ENCODE results near the gene GTF2B. TPM values are rescaled to one million over a fixed set of nuclear protein-coding genes. Genes with fewer than 3 reads are reported as not detected.
A peak's percentile ranks its signal among the peaks of the same experiment; 100 is the strongest.

GTF2B gene
- total RNA-seq, 1 donor from 2014 or later, result 27.5 TPM

GRCh38 chr1:88911161-88911560, 19.8 kb upstream of the GTF2B start:
- Mint-ChIP-seq H3K9me3 (peaks cover 7% of the 10 kb centered on the region), H3K36me3 (no peaks in the 10 kb centered on the region), H3K4me1 (ENCODE audit: unreplicated experiment) (no peaks in the 10 kb centered on the region), H3K27ac (no peak overlapping the region), H3K4me3 (no peak overlapping the region), H3K27me3 (no peaks in the 10 kb centered on the region)
- TF ChIP-seq, protein P1, sequence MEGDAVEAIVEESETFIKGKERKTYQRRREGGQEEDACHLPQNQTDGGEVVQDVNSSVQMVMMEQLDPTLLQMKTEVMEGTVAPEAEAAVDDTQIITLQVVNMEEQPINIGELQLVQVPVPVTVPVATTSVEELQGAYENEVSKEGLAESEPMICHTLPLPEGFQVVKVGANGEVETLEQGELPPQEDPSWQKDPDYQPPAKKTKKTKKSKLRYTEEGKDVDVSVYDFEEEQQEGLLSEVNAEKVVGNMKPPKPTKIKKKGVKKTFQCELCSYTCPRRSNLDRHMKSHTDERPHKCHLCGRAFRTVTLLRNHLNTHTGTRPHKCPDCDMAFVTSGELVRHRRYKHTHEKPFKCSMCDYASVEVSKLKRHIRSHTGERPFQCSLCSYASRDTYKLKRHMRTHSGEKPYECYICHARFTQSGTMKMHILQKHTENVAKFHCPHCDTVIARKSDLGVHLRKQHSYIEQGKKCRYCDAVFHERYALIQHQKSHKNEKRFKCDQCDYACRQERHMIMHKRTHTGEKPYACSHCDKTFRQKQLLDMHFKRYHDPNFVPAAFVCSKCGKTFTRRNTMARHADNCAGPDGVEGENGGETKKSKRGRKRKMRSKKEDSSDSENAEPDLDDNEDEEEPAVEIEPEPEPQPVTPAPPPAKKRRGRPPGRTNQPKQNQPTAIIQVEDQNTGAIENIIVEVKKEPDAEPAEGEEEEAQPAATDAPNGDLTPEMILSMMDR (conservative IDR thresholded peaks at IDR 0.05), result no peak
- no peak for DNase-seq (ENCODE audit: extremely low spot score, unreplicated experiment)

GRCh38 chr1:88910401-88910800, 19.0 kb upstream of the GTF2B start:
- Mint-ChIP-seq H3K27me3 (no peaks in the 10 kb centered on the region), H3K4me3 (no peak overlapping the region), H3K36me3 (no peaks in the 10 kb centered on the region), H3K9me3 (peaks cover 4% of the 10 kb centered on the region), H3K4me1 (ENCODE audit: unreplicated experiment) (no peaks in the 10 kb centered on the region), H3K27ac (no peak overlapping the region)
- TF ChIP-seq, protein P1 (conservative IDR thresholded peaks at IDR 0.05), result no peak
- DNase-seq (ENCODE audit: extremely low spot score, unreplicated experiment), result no peak

- Mint-ChIP-seq H3K4me3 (no peak overlapping the region), H3K36me3 (no peaks in the 10 kb centered on the region), H3K9me3 (no peaks in the 10 kb centered on the region), H3K4me1 (ENCODE audit: unreplicated experiment) (no peaks in the 10 kb centered on the region), H3K27me3 (no peaks in the 10 kb centered on the region), H3K27ac (no peak overlapping the region)
- TF ChIP-seq, protein P1 (conservative IDR thresholded peaks at IDR 0.05), result no peak
- no peak for DNase-seq (ENCODE audit: extremely low spot score, unreplicated experiment)
Measured at GRCh38 chr1:88900883-88901282, 9.5 kb upstream of the GTF2B start.

DNA sequence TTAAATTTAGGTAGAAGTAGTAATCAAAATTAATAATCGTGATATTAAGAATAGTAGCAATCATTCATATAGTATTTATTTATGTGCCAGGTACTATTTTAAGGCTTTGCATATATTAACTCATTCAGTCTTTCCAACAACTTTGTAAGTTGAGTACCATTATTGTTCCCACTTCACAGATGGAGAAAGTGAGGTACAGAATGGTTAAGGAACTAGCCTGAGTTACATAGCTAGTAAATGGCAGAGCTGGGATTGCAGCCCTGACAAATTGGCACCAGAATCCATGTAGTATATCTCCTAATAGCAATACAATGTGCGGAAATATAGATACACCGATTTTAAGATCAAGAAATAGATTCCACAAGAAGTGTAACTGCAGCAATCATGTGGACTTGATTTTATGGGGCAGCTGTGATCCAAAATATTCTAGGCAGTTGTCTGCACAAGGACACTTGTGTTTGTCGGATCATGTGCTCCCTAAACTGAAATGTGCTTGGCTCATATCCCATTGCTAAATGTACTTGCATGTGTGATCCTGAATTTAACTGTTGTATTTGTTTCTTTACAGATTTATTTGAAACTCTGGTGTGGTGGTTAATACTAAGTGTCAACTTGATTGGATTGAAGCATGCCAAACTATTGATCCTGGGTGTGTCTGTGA, 5.8 kb upstream of the GTF2B start:
- H3K9me3 Mint-ChIP-seq, result no peaks in the 10 kb centered on the region

GRCh38 chr1:88892357-88892877, 1.1 kb upstream of the GTF2B start:
- Mint-ChIP-seq H3K9me3 (no peaks in the 10 kb centered on the region), H3K4me3 (peak overlapping the region; percentile 99), H3K27me3 (no peaks in the 10 kb centered on the region), H3K4me1 (ENCODE audit: unreplicated experiment) (peaks cover 18% of the 10 kb centered on the region), H3K36me3 (no peaks in the 10 kb centered on the region), H3K27ac (peak overlapping the region; percentile 98)
- TF ChIP-seq, protein P1 (conservative IDR thresholded peaks at IDR 0.05), result no peak
- DNase-seq (ENCODE audit: extremely low spot score, unreplicated experiment), result no peak

More for the DNA sequence above, 5.8 kb upstream of the GTF2B start:
- Mint-ChIP-seq H3K27ac (no peak overlapping the region), H3K36me3 (no peaks in the 10 kb centered on the region), H3K27me3 (no peaks in the 10 kb centered on the region), H3K4me1 (ENCODE audit: unreplicated experiment) (no peaks in the 10 kb centered on the region), H3K4me3 (no peak overlapping the region)
- no peak for DNase-seq (ENCODE audit: extremely low spot score, unreplicated experiment)
- TF ChIP-seq, protein P1 (conservative IDR thresholded peaks at IDR 0.05), result no peak

Data from type B pancreatic cell (in vitro differentiated cells).